HG02623 (cell line): ENCODE results near the gene STARD5.
"Not testable (repeated sequence)": the region's sequence is repeated elsewhere in the genome, so short reads cannot be mapped to it uniquely, and the experiment has no call there.

Experiments
- ATAC-seq: cut with Tn5 transposase; IDR thresholded peaks from one replicate; pipeline ENCODE4 v1.9.1; 2021; ENCODE audit warnings: moderate library complexity; ENCODE audit not compliant: unreplicated experiment

STARD5 gene

DNA sequence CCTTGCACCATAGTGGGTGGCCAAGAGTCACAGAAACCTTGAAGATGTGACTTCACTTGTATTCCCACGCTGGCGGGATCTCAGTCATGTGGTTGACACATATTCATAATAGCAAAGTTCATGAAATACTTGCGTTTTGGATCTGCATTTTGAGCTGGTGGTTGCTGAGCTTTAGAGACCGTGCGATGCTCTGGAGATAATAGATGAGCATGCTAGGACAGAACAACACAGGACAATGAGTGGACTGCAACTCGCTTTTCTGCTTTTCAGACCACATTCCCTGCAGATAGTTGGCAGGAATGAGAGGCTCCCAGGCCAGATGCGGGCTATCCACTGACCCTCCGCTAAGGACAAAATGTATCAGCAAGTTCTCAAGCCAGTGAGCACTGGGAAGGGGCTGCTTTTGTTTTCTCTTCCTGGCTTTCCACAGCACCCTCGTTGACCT is 13.8 kb upstream of the STARD5 start:
- no peak for ATAC-seq

DNA sequence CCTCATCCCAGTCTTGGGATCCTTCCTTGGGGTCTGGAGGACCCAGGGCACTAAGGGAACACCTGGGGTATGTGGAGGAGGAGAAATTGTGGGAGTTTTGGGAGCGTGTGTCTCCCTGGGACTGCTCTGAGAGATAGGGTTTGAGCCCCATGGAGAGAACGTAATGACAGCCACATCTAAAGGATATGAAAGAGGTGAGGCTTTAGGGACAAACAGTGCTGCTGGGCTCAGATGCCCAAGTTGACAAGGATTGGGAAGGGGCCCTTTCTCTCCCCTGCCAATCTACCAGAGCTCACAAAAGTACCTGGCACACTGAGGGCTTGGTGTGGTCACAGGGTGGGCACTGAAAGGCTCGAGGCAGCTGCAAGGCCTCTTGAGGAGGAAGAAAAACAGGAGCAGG is 13.3 kb upstream of the STARD5 start:
- ATAC-seq: no peak

- no peak for ATAC-seq
Measured at GRCh38 chr15:81336568-81336967, 12.6 kb upstream of the STARD5 start.

GRCh38 chr15:81335631-81336030 is 11.7 kb upstream of the STARD5 start:
- no peak for ATAC-seq

GRCh38 chr15:81334768-81335435 is 11.0 kb upstream of the STARD5 start:
- ATAC-seq: no peak

DNA sequence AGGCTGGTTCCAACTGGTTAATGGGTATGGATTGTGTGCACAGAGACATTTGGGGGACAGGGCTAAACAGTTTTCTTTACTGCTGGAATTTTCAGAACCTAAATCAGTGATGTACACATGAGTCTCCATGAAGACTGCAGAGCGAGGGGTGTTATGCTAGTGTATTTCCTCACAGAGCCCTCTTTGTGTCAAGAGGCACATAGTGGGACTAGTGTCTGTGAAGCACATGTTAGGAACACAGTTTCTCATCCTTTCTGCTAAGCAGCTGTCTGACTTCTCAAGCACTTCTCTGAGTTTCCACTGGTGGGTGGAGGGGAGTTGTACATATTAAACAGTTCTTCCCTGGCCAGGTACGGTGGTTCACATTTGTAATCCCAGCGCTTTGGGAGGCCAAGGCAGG is 9.4 kb upstream of the STARD5 start:
- ATAC-seq: no peak

- no peak for ATAC-seq
Measured at GRCh38 chr15:81332326-81332725, 8.4 kb upstream of the STARD5 start.

GRCh38 chr15:81331600-81331999 is 7.7 kb upstream of the STARD5 start:
- no peak for ATAC-seq

DNA sequence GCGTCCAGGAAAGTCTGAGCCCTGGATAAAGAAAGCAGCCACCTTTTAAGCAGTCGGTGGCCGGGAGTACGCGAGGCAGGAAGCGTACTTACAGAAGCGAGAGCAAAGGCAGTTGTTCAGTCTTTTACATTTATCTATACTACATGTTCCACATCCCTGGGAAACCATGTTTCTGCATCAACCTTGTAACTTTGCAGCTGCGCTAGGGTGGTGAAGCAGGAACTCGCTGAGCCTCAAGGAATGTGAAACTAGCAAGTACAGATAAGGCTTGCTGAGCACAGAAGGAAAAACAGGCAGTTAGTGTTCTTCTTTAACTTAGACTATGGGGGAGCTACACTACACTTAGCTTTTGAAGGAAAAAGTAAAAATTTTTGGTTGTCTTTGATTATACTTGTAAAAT is 7.2 kb upstream of the STARD5 start:
- ATAC-seq: not testable (repeated sequence)

- ATAC-seq: no peak
Measured at GRCh38 chr15:81330366-81331090, 6.6 kb upstream of the STARD5 start.

GRCh38 chr15:81329446-81329845 is 5.5 kb upstream of the STARD5 start:
- ATAC-seq: no peak

DNA sequence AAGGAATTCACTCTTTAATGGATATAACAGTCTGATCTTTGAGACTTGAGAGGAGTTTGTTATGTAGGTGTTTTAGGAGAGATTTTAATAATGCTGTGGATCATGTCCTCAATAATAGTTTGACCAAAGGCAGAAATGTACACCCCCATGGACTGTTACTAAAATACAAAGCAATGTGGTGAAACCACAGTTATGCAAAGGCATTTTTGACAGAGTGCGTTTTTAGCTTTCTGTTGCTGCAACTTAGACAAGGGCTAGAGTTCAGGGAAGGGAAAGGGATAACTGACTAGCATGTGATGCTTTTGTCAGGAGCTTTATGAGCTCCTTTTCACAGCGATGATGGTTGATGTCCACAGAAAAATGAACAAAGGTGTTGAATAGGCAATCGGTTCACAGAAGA is 3.6 kb upstream of the STARD5 start:
- ATAC-seq: no peak

GRCh38 chr15:81326466-81327212 is 2.7 kb upstream of the STARD5 start:
- no peak for ATAC-seq

DNA sequence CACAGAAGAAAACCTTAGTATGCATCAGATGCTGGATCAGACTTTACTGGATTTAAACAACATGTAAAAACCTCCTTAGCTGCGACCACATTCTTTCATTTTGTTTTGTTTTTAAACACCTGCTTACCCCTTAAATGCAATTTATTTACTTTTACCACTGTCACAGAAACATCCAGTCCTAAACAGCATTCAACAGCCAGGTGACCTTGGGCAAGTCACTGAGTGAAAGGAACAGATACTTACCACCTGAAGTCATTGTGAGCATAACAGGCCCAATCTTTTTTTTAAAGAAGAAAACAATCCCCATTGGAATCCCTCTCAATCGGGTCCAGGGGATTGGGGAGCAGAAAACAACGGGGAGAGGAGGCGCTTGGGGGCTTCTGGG is 390 bp downstream of the STARD5 start:
- no peak for ATAC-seq

GRCh38 chr15:81322676-81323253 is 1.2 kb downstream of the STARD5 start:
- no peak for ATAC-seq

DNA sequence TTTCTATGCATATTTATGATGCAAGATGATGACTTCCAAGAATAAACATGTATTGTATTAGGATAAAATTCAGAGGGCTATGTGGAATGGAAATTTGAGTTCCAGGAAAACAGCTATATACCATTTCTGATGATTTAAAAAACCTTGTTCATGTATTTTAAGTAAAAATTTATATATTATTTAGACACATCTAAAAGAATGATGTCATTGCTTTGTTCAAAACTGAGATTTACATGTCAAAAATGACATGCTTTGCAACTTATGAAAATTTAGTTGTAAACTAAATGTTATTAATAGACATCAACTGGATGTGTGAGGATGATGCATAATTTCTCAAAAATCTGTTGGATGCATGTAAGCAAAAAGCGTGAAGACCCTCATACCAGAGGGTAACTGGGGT is 2.3 kb downstream of the STARD5 start:
- no peak for ATAC-seq

- no peak for ATAC-seq
Measured at GRCh38 chr15:81317642-81318017, 6.3 kb downstream of the STARD5 start.

GRCh38 chr15:81316267-81316666 is 7.7 kb downstream of the STARD5 start:
- ATAC-seq: no peak

DNA sequence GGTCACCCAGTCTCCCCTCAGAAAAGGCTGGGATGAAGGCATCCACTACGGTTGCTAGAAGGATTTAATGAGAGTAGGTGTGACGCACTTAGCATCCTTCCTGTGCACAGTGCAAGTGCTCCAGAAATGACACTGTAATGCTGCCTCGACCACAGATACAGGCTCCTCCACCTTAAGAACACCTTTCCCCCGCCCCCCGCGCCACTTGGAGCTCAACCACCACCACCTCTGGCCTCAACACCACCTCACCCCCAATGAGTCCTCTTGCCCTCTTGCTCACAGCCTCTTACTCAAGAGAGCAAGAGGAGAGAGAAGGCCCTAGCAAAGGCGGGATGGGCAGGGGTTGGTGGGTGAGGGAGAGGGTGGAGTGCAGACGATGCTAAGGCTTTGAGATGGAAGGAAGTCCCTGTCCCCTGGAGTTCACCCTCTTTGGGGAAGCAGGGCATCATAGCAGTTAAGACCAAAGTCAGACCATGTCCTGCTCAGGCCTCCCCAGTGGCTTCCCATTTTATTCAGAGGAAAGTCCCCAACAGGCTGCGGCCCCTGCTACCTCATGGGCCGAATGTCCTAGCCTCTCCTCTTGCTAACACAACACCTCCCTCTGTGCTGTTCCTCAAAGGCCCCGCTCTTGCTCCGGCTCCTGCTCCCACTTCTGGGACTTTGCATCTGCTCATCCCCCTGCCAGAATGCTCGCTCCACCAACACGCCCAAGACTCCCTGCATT is 8.3 kb downstream of the STARD5 start:
- no peak for ATAC-seq

- ATAC-seq: no peak
Measured at GRCh38 chr15:81314378-81314777, 9.6 kb downstream of the STARD5 start.

DNA sequence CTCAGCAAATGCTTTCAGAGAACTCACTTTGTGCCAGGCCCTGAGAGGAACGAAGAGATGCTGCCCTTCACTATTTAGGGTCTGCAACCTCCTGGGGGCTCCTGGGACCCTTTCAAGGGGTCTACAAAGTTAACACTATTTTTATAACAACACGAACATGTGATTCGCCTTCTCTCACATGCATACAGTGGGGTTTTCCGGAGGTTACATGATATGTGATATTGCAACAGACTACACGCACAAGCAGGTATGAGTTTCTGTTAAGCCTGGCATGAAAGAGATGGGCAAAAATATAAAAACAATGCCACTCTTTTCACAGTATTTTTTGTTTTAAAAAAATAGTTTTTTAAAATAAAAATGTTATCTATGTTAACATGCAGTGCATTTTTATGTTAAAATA is 10.3 kb downstream of the STARD5 start:
- no peak for ATAC-seq
